ENCODE results near the gene DHH.

Gene DHH

GRCh38 chr12:49055092-49055491 is 39.5 kb downstream of the DHH start:
- TF ChIP-seq CTCF (IDR thresholded peaks at IDR 0.05; ENCODE audit: low read length, missing control alignments) = no peak
- no peak overlapping the region for H3K4me3 ChIP-seq (replicated peaks; ENCODE audit: low read depth, low read length)
- no peak for DNase-seq (ENCODE audit: low read depth)

GRCh38 chr12:49054524-49054923 is 40.1 kb downstream of the DHH start:
- no peak overlapping the region for H3K4me3 ChIP-seq (replicated peaks; ENCODE audit: low read depth, low read length)
- no peak for TF ChIP-seq CTCF (IDR thresholded peaks at IDR 0.05; ENCODE audit: low read length, missing control alignments)
- DNase-seq (ENCODE audit: low read depth) = no peak

- DNase-seq (ENCODE audit: low read depth) = no peak
- no peak for TF ChIP-seq CTCF (IDR thresholded peaks at IDR 0.05; ENCODE audit: low read length, missing control alignments)
- no peak overlapping the region for H3K4me3 ChIP-seq (replicated peaks; ENCODE audit: low read depth, low read length)
Observed at GRCh38 chr12:49054096-49054495, 40.5 kb downstream of the DHH start.

GRCh38 chr12:49052451-49053208 is 42.0 kb downstream of the DHH start:
- DNase-seq (ENCODE audit: low read depth) = no peak
- no peak overlapping the region for H3K4me3 ChIP-seq (replicated peaks; ENCODE audit: low read depth, low read length)
- TF ChIP-seq CTCF (IDR thresholded peaks at IDR 0.05; ENCODE audit: low read length, missing control alignments) = no peak

GRCh38 chr12:49051777-49052438 is 42.7 kb downstream of the DHH start:
- no peak overlapping the region for H3K4me3 ChIP-seq (replicated peaks; ENCODE audit: low read depth, low read length)
- DNase-seq (ENCODE audit: low read depth) = no peak
- no peak for TF ChIP-seq CTCF (IDR thresholded peaks at IDR 0.05; ENCODE audit: low read length, missing control alignments)

GRCh38 chr12:49051373-49051764 is 43.2 kb downstream of the DHH start:
- no peak overlapping the region for H3K4me3 ChIP-seq (replicated peaks; ENCODE audit: low read depth, low read length)
- no peak for DNase-seq (ENCODE audit: low read depth)
- no peak for TF ChIP-seq CTCF (IDR thresholded peaks at IDR 0.05; ENCODE audit: low read length, missing control alignments)

All from fibroblast of pulmonary artery (primary cell).